22Rv1 (cell line): ENCODE measurements around the gene ZNF43.
"Not testable (repeated sequence)": the region's sequence is repeated elsewhere in the genome, so short reads cannot be mapped to it uniquely, and the experiment has no call there.

ENCODE experiments used
- H3K27ac ChIP-seq: fragments of 450-650 bp; 2 replicates; pipeline ENCODE4 v1.5.1; 2017
- CTCF ChIP-seq: fragments of 450-650 bp; IDR thresholded peaks from 2 replicates; pipeline ENCODE4 v1.5.1; 2017; ENCODE audit warnings: mild to moderate bottlenecking
- ZFX ChIP-seq: fragments of 450-650 bp; IDR thresholded peaks from 2 replicates; pipeline ENCODE4 v1.6.1; 2017; ENCODE audit warnings: antibody characterized with exemption, borderline replicate concordance

ZNF43 gene

GRCh38 chr19:21786936-21787335 is 49.0 kb downstream of the ZNF43 start:
- TF ChIP-seq ZFX (no peak), CTCF (no peak)
- no peak overlapping the region for H3K27ac ChIP-seq

GRCh38 chr19:21775792-21776191 is 60.2 kb downstream of the ZNF43 start:
- H3K27ac ChIP-seq = not testable (repeated sequence)

GRCh38 chr19:21767065-21767800 is 68.7 kb downstream of the ZNF43 start, which contains the start of gene ZNF100:
TSS of gene ZNF100 (minus strand) at chr19:21767579. CDS start at chr19:21767429, 150 bp downstream.
- no peak for TF ChIP-seq CTCF
- no peak for TF ChIP-seq ZFX
- H3K27ac ChIP-seq = peak within 1 kb of the TSS; percentile 91

- H3K27ac ChIP-seq = peak overlapping the region; percentile 91
Observed at GRCh38 chr19:21766705-21767064, 69.3 kb downstream of the ZNF43 start.

GRCh38 chr19:21765151-21765550 is 70.8 kb downstream of the ZNF43 start:
- no peak overlapping the region for H3K27ac ChIP-seq
- TF ChIP-seq CTCF (no peak), ZFX (no peak)

- not testable (repeated sequence) for H3K27ac ChIP-seq
Observed at GRCh38 chr19:21761547-21761946, 74.4 kb downstream of the ZNF43 start.

- peak; percentile 16; the same call in 1 of the 2 replicates for TF ChIP-seq CTCF
- no peak for TF ChIP-seq ZFX
- no peak overlapping the region for H3K27ac ChIP-seq
Observed at GRCh38 chr19:21758296-21758695, 77.7 kb downstream of the ZNF43 start.

- not testable (repeated sequence) for H3K27ac ChIP-seq
Observed at GRCh38 chr19:21755555-21755954, 80.4 kb downstream of the ZNF43 start.
